H1 (cell line): ENCODE data around the gene MIER3. TPM values are rescaled to one million over a fixed set of nuclear protein-coding genes. Genes with fewer than 3 reads are reported as not detected.

ENCODE experiments used
- CTCF ChIA-PET: fragments of 300-600 bp; sonication (Branson Sonifier 250); formaldehyde crosslinking; loops from one replicate; lab custom pipeline; 2021; ENCODE audit not compliant: partially characterized antibody; lab: Charles Lee
- POLR2A ChIA-PET: fragments of 300-600 bp; sonication (Branson Sonifier 250); formaldehyde crosslinking; loops from one replicate; lab custom pipeline; 2021; ENCODE audit warnings: inconsistent platforms; ENCODE audit not compliant: partially characterized antibody; lab: Charles Lee
- DNase-seq, 2 experiments: peaks; one replicate each; pipeline versions ENCODE4 v3.0.0 to v3.0.0-alpha.2; 2010 to 2022; ENCODE audit warnings: low spot score in 2 of 2, low read depth in 1 of 2, mixed read lengths in 1 of 2
- FAIRE-seq: peaks from 2 replicates; lab custom pipeline; 2011; peaks lifted over from hg19 to GRCh38; lab: Jason Lieb, UNC
- H2AFZ ChIP-seq: 2 replicates; pipeline ENCODE4 v1.8.1; 2012; ENCODE audit warnings: low read length, inconsistent platforms
- H2AK5ac ChIP-seq: 2 replicates; pipeline ENCODE4 v1.6.1; 2013; ENCODE audit warnings: low read depth, low read length
- H2BK120ac ChIP-seq: replicated peaks from 2 replicates; pipeline ENCODE3; 2013; ENCODE audit warnings: low read depth, low read length, inconsistent platforms
- H2BK12ac ChIP-seq: 2 replicates; pipeline ENCODE4 v1.6.1; 2013; ENCODE audit warnings: low read depth, low read length
- H2BK15ac ChIP-seq: 2 replicates; pipeline ENCODE4 v1.6.1; 2013; ENCODE audit warnings: low read length
- H2BK20ac ChIP-seq: 2 replicates; pipeline ENCODE4 v1.6.1; 2013; ENCODE audit warnings: low read length
- H2BK5ac ChIP-seq: 2 replicates; pipeline ENCODE4 v1.6.1; 2013; ENCODE audit warnings: low read depth, low read length
- H3K14ac ChIP-seq: 2 replicates; pipeline ENCODE4 v1.6.1; 2013; ENCODE audit warnings: inconsistent platforms; ENCODE audit not compliant: insufficient read length
- H3K18ac ChIP-seq: 2 replicates; pipeline ENCODE4 v1.6.1; 2013; ENCODE audit warnings: low read length; ENCODE audit errors: extremely low read depth
- H3K23ac ChIP-seq: 2 replicates; pipeline ENCODE4 v1.6.1; 2013; ENCODE audit warnings: inconsistent platforms; ENCODE audit not compliant: insufficient read length
- H3K23me2 ChIP-seq: 2 replicates; pipeline ENCODE4 v1.6.1; 2013; ENCODE audit warnings: low read depth, low read length
- H3K27ac ChIP-seq: 2 replicates; pipeline ENCODE4 v1.6.1; 2011; ENCODE audit warnings: low read depth, low read length, inconsistent platforms
- H3K27me3 ChIP-seq, 4 experiments: replicated peaks in 1 of 4; 1 replicate in 1 of 4; 2 replicates in 3 of 4; pipeline versions ENCODE4 v1.6.1 to v1.8.1; 2011 to 2013; ENCODE audit warnings: low read length in 3 of 4, mild to moderate bottlenecking in 3 of 4, inconsistent platforms in 2 of 4, mixed read lengths in 2 of 4, moderate library complexity in 1 of 4; ENCODE audit not compliant: control insufficient read depth in 3 of 4, insufficient read depth in 3 of 4; ENCODE audit errors: extremely low read depth in 1 of 4
- H3K36me3 ChIP-seq, 4 experiments: 2 replicates each; pipeline versions ENCODE4 v1.6.1 to v1.8.1; 2011 to 2013; ENCODE audit warnings: mild to moderate bottlenecking in 4 of 4, low read length in 3 of 4, moderate library complexity in 2 of 4, control low read depth in 1 of 4, inconsistent platforms in 1 of 4; ENCODE audit not compliant: insufficient read depth in 4 of 4, control insufficient read depth in 2 of 4
- H3K4ac ChIP-seq: replicated peaks from 2 replicates; pipeline ENCODE3; 2013; ENCODE audit warnings: low read length, low read depth, mixed read lengths, inconsistent platforms; ENCODE audit not compliant: insufficient read length
- H3K4me1 ChIP-seq, 4 experiments: replicated peaks in 1 of 4; 1 replicate in 1 of 4; 2 replicates in 3 of 4; pipeline versions ENCODE4 v1.6.1 to v1.8.1; 2011 to 2013; ENCODE audit warnings: low read length in 3 of 4, inconsistent platforms in 2 of 4, mixed read lengths in 1 of 4; ENCODE audit not compliant: insufficient read depth in 4 of 4, control insufficient read depth in 3 of 4
- H3K4me2 ChIP-seq, 2 experiments: 2 replicates each; pipeline versions ENCODE4 v1.6.1 to v1.8.1; 2011 to 2013; ENCODE audit warnings: low read depth in 2 of 2, low read length in 2 of 2, control low read depth in 1 of 2, inconsistent platforms in 1 of 2, mild to moderate bottlenecking in 1 of 2; ENCODE audit not compliant: insufficient read depth in 1 of 2
- H3K4me3 ChIP-seq, 4 experiments: fragments of 200-600, 300-600 bp in 1 of 4; sonication (generic), shearing (Covaris generic), sonication (Bioruptor Twin) in 1 of 4; 2 replicates each; pipeline versions ENCODE4 v1.5.1 to v1.8.1; 2011 to 2016; ENCODE audit warnings: low read length in 4 of 4, low read depth in 3 of 4, control low read depth in 2 of 4, inconsistent platforms in 2 of 4, mild to moderate bottlenecking in 2 of 4, mixed read lengths in 1 of 4, moderate library complexity in 1 of 4; ENCODE audit not compliant: insufficient read depth in 2 of 4; ENCODE audit errors: extremely low read depth in 1 of 4
- H3K56ac ChIP-seq: replicated peaks from 2 replicates; pipeline ENCODE3; 2013; ENCODE audit warnings: low read depth, mild to moderate bottlenecking, mixed read lengths, low read length, inconsistent platforms; ENCODE audit not compliant: insufficient read length
- H3K79me1 ChIP-seq: 2 replicates; pipeline ENCODE4 v1.6.1; 2013; ENCODE audit warnings: low read depth, low read length, control low read depth
- H3K79me2 ChIP-seq, 2 experiments: 2 replicates each; pipeline versions ENCODE4 v1.6.1 to v1.8.1; 2012 to 2013; ENCODE audit warnings: low read length in 2 of 2, mild to moderate bottlenecking in 2 of 2, inconsistent platforms in 1 of 2; ENCODE audit not compliant: insufficient read depth in 2 of 2, control insufficient read depth in 1 of 2
- H3K9ac ChIP-seq, 4 experiments: replicated peaks in 1 of 4; 1 replicate in 1 of 4; 2 replicates in 3 of 4; pipeline versions ENCODE4 v1.6.1 to v1.8.1; 2011 to 2013; ENCODE audit warnings: low read depth in 3 of 4, low read length in 3 of 4, control low read depth in 2 of 4, mild to moderate bottlenecking in 2 of 4, moderate library complexity in 2 of 4, inconsistent platforms in 1 of 4; ENCODE audit errors: extremely low read depth in 1 of 4
- H3K9me3 ChIP-seq, 2 experiments: 2 replicates each; pipeline versions ENCODE4 v1.6.1 to v1.8.1; 2012 to 2013; ENCODE audit warnings: mild to moderate bottlenecking in 2 of 2, moderate library complexity in 2 of 2, control low read depth in 1 of 2, inconsistent platforms in 1 of 2, low read depth in 1 of 2, low read length in 1 of 2, mixed read lengths in 1 of 2; ENCODE audit not compliant: insufficient read depth in 2 of 2
- H4K20me1 ChIP-seq, 2 experiments: replicated peaks in 1 of 2; 2 replicates each; pipeline versions ENCODE3 to v1.8.1; 2011 to 2013; ENCODE audit warnings: inconsistent platforms in 2 of 2, low read length in 2 of 2, mild to moderate bottlenecking in 1 of 2; ENCODE audit not compliant: insufficient read depth in 2 of 2, control insufficient read depth in 1 of 2
- H4K5ac ChIP-seq: 2 replicates; pipeline ENCODE4 v1.6.1; 2013; ENCODE audit warnings: low read length, low read depth, mixed read lengths, inconsistent platforms; ENCODE audit not compliant: insufficient read length
- H4K8ac ChIP-seq: 2 replicates; pipeline ENCODE4 v1.8.0; 2013; ENCODE audit warnings: mild to moderate bottlenecking, moderate library complexity, low read length, inconsistent platforms; ENCODE audit not compliant: insufficient read depth; ENCODE audit errors: extremely low read depth
- H4K91ac ChIP-seq: replicated peaks from 2 replicates; pipeline ENCODE3; 2013; ENCODE audit warnings: low read length, mixed read lengths, inconsistent platforms; ENCODE audit not compliant: insufficient read length
- ASH2L ChIP-seq: fragments of 200-600, 300-600 bp; sonication (generic); IDR thresholded peaks from one replicate; pipeline ENCODE4 v1.7.1; 2017; ENCODE audit warnings: low read length
- E2F6 ChIP-seq: IDR thresholded peaks from 2 replicates; pipeline ENCODE4 v1.6.1; 2012; ENCODE audit warnings: inconsistent platforms
- PHF8 ChIP-seq: fragments of 200-600 bp; sonication (generic); conservative IDR thresholded peaks from 2 replicates; pipeline ENCODE4 v1.7.1; 2012; ENCODE audit warnings: low read depth, mild to moderate bottlenecking, inconsistent platforms, low read length, moderate library complexity
- POLR2A ChIP-seq, 2 experiments: IDR thresholded peaks; 1 replicate in 1 of 2; 2 replicates in 1 of 2; pipeline ENCODE4 v1.6.1; 2011; ENCODE audit warnings: low read depth in 2 of 2, low read length in 2 of 2, mild to moderate bottlenecking in 2 of 2; ENCODE audit errors: control extremely low read depth in 1 of 2
- RFX5 ChIP-seq: IDR thresholded peaks from 2 replicates; pipeline ENCODE4 v1.6.1; 2011; ENCODE audit warnings: low read depth, low read length, improper control_type of control experiment, borderline replicate concordance
- TAF1 ChIP-seq: IDR thresholded peaks from 2 replicates; pipeline ENCODE4 v1.6.1; 2011; ENCODE audit warnings: mild to moderate bottlenecking, low read depth, low read length
- YY1 ChIP-seq: IDR thresholded peaks from 2 replicates; pipeline ENCODE4 v1.6.1; 2011; ENCODE audit warnings: low read depth, mild to moderate bottlenecking, low read length
- WGBS, 2 experiments: shearing (Covaris generic) in 1 of 2; methylation state at CpG; one replicate each; pipeline versions ENCODE4 v1.1.6 to v1.1.7; 2013 to 2015; ENCODE audit warnings: low lambda C conversion rate in 2 of 2, mixed read lengths in 2 of 2, inconsistent platforms in 1 of 2, low coverage in 1 of 2, missing lambda C conversion rate in 1 of 2; ENCODE audit not compliant: insufficient replicate concordance in 2 of 2, insufficient coverage in 1 of 2, insufficient read length in 1 of 2; ENCODE audit errors: extremely low coverage in 1 of 2, missing lambda C conversion rate in 1 of 2; 5-methylcytosine and 5-hydroxymethylcytosine counted together
- polyA plus RNA-seq, 7 experiments: library from polyadenylated mRNA; depleted of rRNA in 3 of 7; stranded (reverse) in 5 of 7; unstranded in 2 of 7; fragments of >200 nt in 5 of 7; fragments of 200-250 nt in 2 of 7; gene quantifications; 1 replicate in 5 of 7; 2 replicates in 1 of 7; 4 replicates in 1 of 7; pipeline versions ENCODE4 v1.2.1 to v1.2.3, GENCODE V29; 2011 to 2013; ENCODE audit warnings: missing spikeins in 2 of 7, mixed read lengths in 2 of 7
- total RNA-seq: library from RNA; stranded (reverse); fragmentation: NEBNext Ultra II Directional; extraction: Animal tissue kit (Norgen Biotek cat#: 25700); gene quantifications from 2 replicates; pipeline ENCODE4 v1.2.1, GENCODE V29; 2021

The MIER3 gene
- total and polyA plus RNA-seq, 2 of the 8 experiments (the other 6 are each of a cell fraction or from before 2014, with no cell fraction given), result 9.6 to 33.3 TPM

GRCh38 chr5:56951126-56951945 lies 587 bp downstream of the MIER3 start:
- 1% methylated on average over 30 of the region's 85 CpGs; no CpG with 5 or more reads in 1 of the 2 experiments for WGBS, 2 experiments
- POLR2A ChIA-PET, result interaction anchor here (0.8 to 3.7 kb wide), 13 partner anchors 10 to 316 kb away, joined by 3 to 30 read pairs (median 3); partner anchors contain the start of gene SETD9
- TF ChIP-seq TAF1 (peak; percentile 68; the same call in 1 of the 2 replicates), RFX5 (no peak), E2F6 (no peak), YY1 (no peak), POLR2A (IDR thresholded peaks at IDR 0.05; ENCODE audit: control extremely low read depth in 1 of 2, low read depth in 2 of 2, low read length in 2 of 2) (0 out of 3 replicates have a peak, but pooled peaks of 1 of the 2 experiments have one; percentile 3), ASH2L (peak; percentile 14), PHF8 (peak; percentile 48; the same call in 1 of the 2 replicates)

More at GRCh38 chr5:56951126-56951945, 587 bp downstream of the MIER3 start:
- H2AFZ ChIP-seq, result no peak overlapping the region
- H3K36me3 ChIP-seq, result peaks cover 0 to 29% (median 0%) of the 10 kb centered on the region in 4 experiments; a peak in 4 of 8 replicates
- no peak overlapping the region for H3K14ac ChIP-seq
- H3K23ac ChIP-seq, result no peak overlapping the region
- H3K79me1 ChIP-seq, result 0 out of 2 replicates have a peak, but pooled peaks cover 4% of the 10 kb centered on the region
- peak overlapping the region; percentile 81 to 93 for H3K4me2 ChIP-seq
- no peak overlapping the region for H3K56ac ChIP-seq
- H2BK5ac ChIP-seq, result no peak overlapping the region
- CTCF ChIA-PET, result interaction anchor here (1.1 to 2.6 kb wide), 7 partner anchors 28 to 681 kb away, joined by 3 to 17 read pairs (median 3); partner anchors contain the start of gene SETD9
- peak overlapping the region; percentile 86 for H3K27ac ChIP-seq
- no peak overlapping the region for H2BK20ac ChIP-seq
- H4K91ac ChIP-seq, result no peak overlapping the region
- peak overlapping the region; percentile 95; the same call in 1 of the 2 replicates for H4K8ac ChIP-seq
- H2BK15ac ChIP-seq, result no peak overlapping the region
- peak overlapping the region; percentile 14; the same call in 1 of the 2 replicates for H2BK12ac ChIP-seq
- H3K79me2 ChIP-seq, result peaks cover 4 to 40% of the 10 kb centered on the region in 2 experiments; a peak in 3 of 4 replicates
- no peak overlapping the region for H3K4ac ChIP-seq
- peak overlapping the region; percentile 77 to 100 (median 84) for H3K9ac ChIP-seq
- peak in 1 of 2 experiments; percentile 74 for DNase-seq
- H3K4me1 ChIP-seq, result peaks cover 0 to 5% (median 2%) of the 10 kb centered on the region in 4 experiments; a peak in 3 of 7 replicates
- FAIRE-seq, result no peak
- no peaks in the 10 kb centered on the region for H3K9me3 ChIP-seq
- peak overlapping the region; percentile 43 for H4K5ac ChIP-seq
- H2AK5ac ChIP-seq, result 0 out of 2 replicates have a peak overlapping the region, but pooled peaks have one; percentile 39
- H3K23me2 ChIP-seq, result peaks cover 13% of the 10 kb centered on the region
- peaks cover 0 to 7% (median 2%) of the 10 kb centered on the region in 4 experiments; a peak in 3 of 7 replicates for H3K27me3 ChIP-seq
- H2BK120ac ChIP-seq, result no peak overlapping the region
- peaks cover 4 to 5% of the 10 kb centered on the region in 2 experiments for H4K20me1 ChIP-seq
- H3K4me3 ChIP-seq, result peak overlapping the region; percentile 59 to 89 (median 82)
- no peak overlapping the region; the same call in 1 of the 2 replicates for H3K18ac ChIP-seq
